Common myeloid progenitor, CD34-positive (primary cell): ENCODE results near the gene GSG1.

Source experiments
- CTCF ChIA-PET: fragments of 350-600 bp; sonication (Branson Sonifier 250); formaldehyde crosslinking; loops from one replicate; lab custom pipeline; 2021; ENCODE audit warnings: antibody characterized with exemption; lab: Charles Lee
- POLR2A ChIA-PET: fragments of 350-600 bp; sonication (Branson Sonifier 250); formaldehyde crosslinking; loops from one replicate; lab custom pipeline; 2021; ENCODE audit warnings: antibody characterized with exemption; lab: Charles Lee
- DNase-seq, 3 donors: peaks; one replicate each; pipeline versions ENCODE4 v3.0.0 to v3.0.0-alpha.2; 2013
- H3K27ac ChIP-seq, 2 experiments: 1 replicate in 1 of 2; 2 replicates in 1 of 2; pipeline ENCODE4 v1.7.0; 2013; ENCODE audit warnings: inconsistent platforms in 2 of 2, low read length in 2 of 2, mild to moderate bottlenecking in 2 of 2, low read depth in 1 of 2, moderate library complexity in 1 of 2; ENCODE audit not compliant: severe bottlenecking in 2 of 2, insufficient read depth in 1 of 2, poor library complexity in 1 of 2
- H3K27me3 ChIP-seq, 5 experiments: replicated peaks in 2 of 5; 1 replicate in 3 of 5; 2 replicates in 2 of 5; pipeline versions ENCODE4 v1.6.1 to v1.7.0; 2013; ENCODE audit warnings: low read length in 4 of 5, mild to moderate bottlenecking in 2 of 5, moderate library complexity in 2 of 5, inconsistent platforms in 1 of 5; ENCODE audit not compliant: insufficient read depth in 5 of 5, control insufficient read depth in 4 of 5
- H3K36me3 ChIP-seq, 4 experiments: 1 replicate in 2 of 4; 2 replicates in 2 of 4; pipeline versions ENCODE4 v1.6.1 to v1.7.0; 2013; ENCODE audit warnings: low read length in 3 of 4, control low read depth in 1 of 4, mild to moderate bottlenecking in 1 of 4; ENCODE audit not compliant: control insufficient read depth in 4 of 4, insufficient read depth in 4 of 4
- H3K4me1 ChIP-seq, 4 experiments: 1 replicate in 3 of 4; 2 replicates in 1 of 4; pipeline versions ENCODE4 v1.6.1 to v1.7.1; 2013; ENCODE audit warnings: low read length in 3 of 4, mild to moderate bottlenecking in 3 of 4, control low read depth in 1 of 4, inconsistent platforms in 1 of 4, moderate library complexity in 1 of 4; ENCODE audit not compliant: control insufficient read depth in 4 of 4, insufficient read depth in 4 of 4; ENCODE audit errors: control extremely low read depth in 1 of 4
- H3K4me3 ChIP-seq, 7 experiments: 1 replicate in 4 of 7; 2 replicates in 3 of 7; pipeline versions ENCODE4 v1.5.1 to v1.7.0; 2013; ENCODE audit warnings: mild to moderate bottlenecking in 7 of 7, low read length in 6 of 7, moderate library complexity in 6 of 7, inconsistent platforms in 2 of 7, low read depth in 2 of 7, control low read depth in 1 of 7; ENCODE audit not compliant: insufficient read depth in 4 of 7, control insufficient read depth in 1 of 7; ENCODE audit errors: extremely low read depth in 1 of 7
- H3K9me3 ChIP-seq, 5 experiments: 1 replicate in 4 of 5; 2 replicates in 1 of 5; pipeline versions ENCODE4 v1.6.1 to v1.7.1; 2013; ENCODE audit warnings: low read length in 4 of 5, mild to moderate bottlenecking in 2 of 5, inconsistent platforms in 1 of 5, low read depth in 1 of 5, moderate library complexity in 1 of 5; ENCODE audit not compliant: control insufficient read depth in 4 of 5, insufficient read depth in 2 of 5; ENCODE audit errors: control extremely low read depth in 1 of 5
- WGBS: methylation state at CpG from one replicate; pipeline ENCODE4 v1.1.5; 2013; ENCODE audit not compliant: insufficient coverage; 5-methylcytosine and 5-hydroxymethylcytosine counted together

The GSG1 gene

GRCh38 chr12:13147688-13148484 lies 44.4 kb upstream of the GSG1 start:
- peaks cover 8 to 46% (median 38%) of the 10 kb centered on the region in 4 experiments for H3K4me1 ChIP-seq
- CTCF ChIA-PET: interaction anchor here (0.8 to 1.5 kb wide), 5 partner anchors 17 to 50 kb away, joined by 3 to 5 read pairs (median 3); no protein-coding TSS in a partner anchor
- DNase-seq: peak; percentile 62 to 95 (median 91)
- WGBS: 39% methylated on average over 9 of the region's 12 CpGs
- H3K27me3 ChIP-seq: no peaks in the 10 kb centered on the region
- peak overlapping the region in 1 of 2 experiments; percentile 44 for H3K27ac ChIP-seq
- no peaks in the 10 kb centered on the region for H3K36me3 ChIP-seq
- no peak overlapping the region for H3K4me3 ChIP-seq
- no peaks in the 10 kb centered on the region for H3K9me3 ChIP-seq
- POLR2A ChIA-PET: interaction anchor here (1.0 kb wide), 1 partner anchor 26 kb away, joined by 5 read pairs; no protein-coding TSS in a partner anchor

- peaks cover 8 to 46% (median 40%) of the 10 kb centered on the region in 4 experiments for H3K4me1 ChIP-seq
- H3K27ac ChIP-seq: no peak overlapping the region
- H3K4me3 ChIP-seq: no peak overlapping the region
- WGBS: 100% methylated on average over 3 of the region's 3 CpGs
- H3K36me3 ChIP-seq: no peaks in the 10 kb centered on the region
- no peaks in the 10 kb centered on the region for H3K9me3 ChIP-seq
- CTCF ChIA-PET: interaction anchor here (1.2 to 1.3 kb wide), 2 partner anchors 8 to 33 kb away, joined by 3 read pairs; no protein-coding TSS in a partner anchor
- POLR2A ChIA-PET: no interaction called here
- H3K27me3 ChIP-seq: no peaks in the 10 kb centered on the region
- no peak for DNase-seq
Observed at GRCh38 chr12:13146336-13146938, 43.0 kb upstream of the GSG1 start.

- peak overlapping the region in 1 of 7 experiments; percentile 17 for H3K4me3 ChIP-seq
- 33% methylated on average over 2 of the region's 2 CpGs for WGBS
- peaks cover 8 to 45% (median 40%) of the 10 kb centered on the region in 4 experiments for H3K4me1 ChIP-seq
- no peaks in the 10 kb centered on the region for H3K27me3 ChIP-seq
- no peak overlapping the region for H3K27ac ChIP-seq
- ChIA-PET POLR2A (no interaction called here), CTCF (interaction anchor here (0.7 to 1.6 kb wide), 3 partner anchors 9 to 44 kb away, joined by 3 to 6 read pairs (median 4); no protein-coding TSS in a partner anchor)
- peak in 2 of 3 donors; percentile 30 to 42 for DNase-seq
- no peaks in the 10 kb centered on the region for H3K36me3 ChIP-seq
- H3K9me3 ChIP-seq: no peaks in the 10 kb centered on the region
Observed at GRCh38 chr12:13144266-13144828, 40.9 kb upstream of the GSG1 start.

- peaks cover 5 to 39% (median 28%) of the 10 kb centered on the region in 4 experiments for H3K4me1 ChIP-seq
- H3K36me3 ChIP-seq: no peaks in the 10 kb centered on the region
- no peak overlapping the region for H3K27ac ChIP-seq
- no peaks in the 10 kb centered on the region for H3K9me3 ChIP-seq
- no peak overlapping the region for H3K4me3 ChIP-seq
- H3K27me3 ChIP-seq: no peaks in the 10 kb centered on the region
- no peak for DNase-seq
- WGBS: 100% methylated on average over 4 of the region's 8 CpGs
- POLR2A ChIA-PET: no interaction called here
- CTCF ChIA-PET: interaction anchor here (0.9 to 1.0 kb wide), 2 partner anchors 13 to 21 kb away, joined by 3 to 4 read pairs; no protein-coding TSS in a partner anchor
Observed at GRCh38 chr12:13142747-13143146, 39.3 kb upstream of the GSG1 start.

- DNase-seq: no peak
- no peaks in the 10 kb centered on the region for H3K9me3 ChIP-seq
- ChIA-PET POLR2A (no interaction called here), CTCF (interaction anchor here (0.7 to 1.0 kb wide), 4 partner anchors 9 to 59 kb away, joined by 3 to 4 read pairs (median 3); no protein-coding TSS in a partner anchor)
- 93% methylated on average over 3 of the region's 5 CpGs for WGBS
- H3K4me1 ChIP-seq: peaks cover 2 to 35% (median 22%) of the 10 kb centered on the region in 4 experiments
- H3K36me3 ChIP-seq: no peaks in the 10 kb centered on the region
- H3K27ac ChIP-seq: no peak overlapping the region
- H3K27me3 ChIP-seq: no peaks in the 10 kb centered on the region
- H3K4me3 ChIP-seq: no peak overlapping the region
Observed at GRCh38 chr12:13141686-13142085, 38.2 kb upstream of the GSG1 start.

DNA sequence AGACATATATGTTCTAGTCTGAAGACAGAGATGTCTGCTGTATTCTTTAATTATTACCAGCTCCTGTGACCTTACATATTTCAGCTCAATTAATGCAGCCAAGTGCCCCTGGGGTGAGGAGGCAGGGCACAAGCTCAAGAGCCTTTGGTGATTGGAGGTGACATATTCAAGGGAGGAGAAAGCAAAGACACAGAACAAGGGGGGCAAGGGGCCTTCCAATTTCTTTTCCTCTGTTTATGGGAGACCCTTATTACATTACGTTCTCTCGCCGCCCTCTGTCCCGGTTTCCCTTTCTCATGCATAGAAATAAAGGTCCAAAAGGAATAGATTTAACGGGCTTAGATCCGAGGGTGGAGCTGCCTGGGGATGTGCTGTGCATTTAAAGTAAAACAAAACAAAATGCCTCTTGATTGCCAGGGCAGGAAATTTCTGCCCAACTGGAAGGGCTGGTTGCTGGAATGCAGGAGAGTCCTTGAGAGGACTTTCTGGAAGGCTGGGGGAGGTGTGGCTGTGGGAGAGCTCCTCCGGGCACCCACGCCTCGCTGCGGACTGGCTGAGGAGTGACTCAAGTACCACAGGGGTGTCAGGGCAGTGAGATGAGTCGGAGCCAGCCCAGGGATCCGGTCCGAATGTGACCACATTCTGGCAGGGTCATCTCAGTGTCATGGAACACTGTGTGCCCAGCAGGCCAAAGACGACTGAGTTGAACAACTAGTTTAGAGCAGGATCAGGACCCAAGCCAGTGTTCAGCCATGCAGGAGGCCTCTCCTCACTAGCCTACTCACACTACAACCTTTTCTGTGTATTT lies 32.1 kb upstream of the GSG1 start:
- ChIA-PET POLR2A (no interaction called here), CTCF (interaction anchor here (1.0 to 1.6 kb wide), 4 partner anchors 9 to 40 kb away, joined by 3 to 6 read pairs (median 4); no protein-coding TSS in a partner anchor)
- 87% methylated on average over 10 of the region's 14 CpGs for whole genome bisulfite sequencing
- Histone ChIP-seq H3K36me3 (no peaks in the 10 kb centered on the region), H3K27ac (no peak overlapping the region), H3K27me3 (no peaks in the 10 kb centered on the region), H3K4me1 (peaks cover 0 to 12% (median 0%) of the 10 kb centered on the region in 4 experiments), H3K4me3 (no peak overlapping the region), H3K9me3 (no peaks in the 10 kb centered on the region)
- no peak for DNase-seq
